HG02571 (cell line): Measurements from ENCODE around the gene TXNRD3.

Experiments used
- ATAC-seq: cut with Tn5 transposase; IDR thresholded peaks from one replicate; pipeline ENCODE4 v1.9.1; 2021; ENCODE audit warnings: mild to moderate bottlenecking, moderate library complexity; ENCODE audit not compliant: unreplicated experiment

Gene TXNRD3

GRCh38 chr3:126654571-126655383, at the start of gene TXNRD3:
Gene TXNRD3, minus strand, starts transcription at chr3:126655124.
- ATAC-seq: no peak

- peak; percentile 97 for ATAC-seq
These were observed 48.9 kb upstream of the TXNRD3 start, which contains the start of gene CHCHD6 for GRCh38 chr3:126703512-126704493. Gene CHCHD6, plus strand, starts transcription at chr3:126704240. Its CDS starts 73 bp downstream, at chr3:126704313.

- no peak for ATAC-seq
These were observed 44.1 kb upstream of the TXNRD3 start for GRCh38 chr3:126699011-126699410.

- no peak for ATAC-seq
These were observed 41.9 kb upstream of the TXNRD3 start for GRCh38 chr3:126696701-126697267.

GRCh38 chr3:126693921-126694320, 39.0 kb upstream of the TXNRD3 start:
- no peak for ATAC-seq

GRCh38 chr3:126692858-126693257, 37.9 kb upstream of the TXNRD3 start:
- no peak for ATAC-seq

- no peak for ATAC-seq
These were observed 36.8 kb upstream of the TXNRD3 start for GRCh38 chr3:126691765-126692164.

- no peak for ATAC-seq
These were observed 30.6 kb upstream of the TXNRD3 start for GRCh38 chr3:126685493-126685892.

- ATAC-seq: no peak
These were observed 30.1 kb upstream of the TXNRD3 start for GRCh38 chr3:126685021-126685420.

- no peak for ATAC-seq
These were observed 29.4 kb upstream of the TXNRD3 start for GRCh38 chr3:126684218-126684751.

GRCh38 chr3:126683069-126683468, 28.1 kb upstream of the TXNRD3 start:
- ATAC-seq: no peak

- no peak for ATAC-seq
These were observed 27.1 kb upstream of the TXNRD3 start for GRCh38 chr3:126682009-126682408.

- ATAC-seq: no peak
These were observed 25.7 kb upstream of the TXNRD3 start for GRCh38 chr3:126680667-126681055.

- ATAC-seq: no peak
These were observed 25.1 kb upstream of the TXNRD3 start for GRCh38 chr3:126679831-126680666.

GRCh38 chr3:126679318-126679751, 24.4 kb upstream of the TXNRD3 start:
- peak; percentile 65 for ATAC-seq

- no peak for ATAC-seq
These were observed 23.9 kb upstream of the TXNRD3 start for GRCh38 chr3:126678693-126679317.

GRCh38 chr3:126677862-126678503, 23.1 kb upstream of the TXNRD3 start:
- ATAC-seq: no peak

GRCh38 chr3:126676919-126677705, 22.2 kb upstream of the TXNRD3 start:
- no peak for ATAC-seq
